HG03025 (cell line): Measurements from ENCODE around the gene XRCC5.
"Not testable (repeated sequence)": the region's sequence is repeated elsewhere in the genome, so short reads cannot be mapped to it uniquely, and the experiment has no call there.

ENCODE experiments used
- ATAC-seq: cut with Tn5 transposase; IDR thresholded peaks from one replicate; pipeline ENCODE4 v1.9.1; 2021; ENCODE audit warnings: mild to moderate bottlenecking, moderate library complexity; ENCODE audit not compliant: unreplicated experiment, low FRiP score

XRCC5 gene

DNA sequence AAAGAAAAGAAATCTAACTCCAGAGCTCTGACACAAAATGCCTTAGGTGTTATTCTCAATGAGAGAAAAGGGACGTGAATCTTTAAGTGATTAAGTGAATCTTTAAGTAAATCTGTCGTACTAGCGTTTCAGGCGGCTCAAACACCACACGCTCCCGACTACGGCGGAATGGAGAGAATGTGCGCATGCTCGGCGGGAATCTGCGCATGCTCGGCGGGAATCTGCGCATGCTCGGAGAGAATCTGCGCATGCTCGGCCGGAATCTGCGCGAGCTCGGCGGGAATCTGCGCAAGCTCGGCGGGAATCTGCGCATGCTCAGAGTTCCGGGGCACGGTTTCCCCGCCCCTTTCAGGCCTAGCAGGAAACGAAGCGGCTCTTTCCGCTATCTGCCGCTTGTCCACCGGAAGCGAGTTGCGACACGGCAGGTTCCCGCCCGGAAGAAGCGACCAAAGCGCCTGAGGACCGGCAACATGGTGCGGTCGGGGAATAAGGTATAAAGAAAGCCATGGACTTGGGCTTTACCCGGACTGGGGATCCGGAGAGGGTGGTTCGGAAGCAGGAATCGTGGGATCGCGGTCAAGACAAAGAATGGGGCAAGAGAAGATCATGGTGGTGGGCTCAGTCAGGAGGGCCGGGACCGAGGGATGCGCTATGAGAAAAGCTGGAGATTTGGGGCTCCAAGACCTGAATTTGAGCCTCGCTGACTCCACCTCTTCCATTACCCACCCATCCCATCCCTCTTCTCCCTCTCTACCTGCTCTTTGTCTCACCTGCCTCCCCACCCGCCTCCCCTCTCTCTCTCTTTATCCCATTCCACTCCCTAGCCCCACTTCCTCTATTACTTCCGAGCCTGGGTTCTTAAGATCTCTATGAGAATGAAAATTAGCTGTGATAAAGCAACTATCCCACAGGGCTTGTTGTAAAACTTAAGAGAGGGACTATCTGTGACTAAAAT, at the start of gene XRCC5:
TSS of gene XRCC5 (plus strand) at position 382 of the 955 bp plus-strand sequence. CDS start at position 471, 89 bp downstream.
- peak; percentile 56 for ATAC-seq

DNA sequence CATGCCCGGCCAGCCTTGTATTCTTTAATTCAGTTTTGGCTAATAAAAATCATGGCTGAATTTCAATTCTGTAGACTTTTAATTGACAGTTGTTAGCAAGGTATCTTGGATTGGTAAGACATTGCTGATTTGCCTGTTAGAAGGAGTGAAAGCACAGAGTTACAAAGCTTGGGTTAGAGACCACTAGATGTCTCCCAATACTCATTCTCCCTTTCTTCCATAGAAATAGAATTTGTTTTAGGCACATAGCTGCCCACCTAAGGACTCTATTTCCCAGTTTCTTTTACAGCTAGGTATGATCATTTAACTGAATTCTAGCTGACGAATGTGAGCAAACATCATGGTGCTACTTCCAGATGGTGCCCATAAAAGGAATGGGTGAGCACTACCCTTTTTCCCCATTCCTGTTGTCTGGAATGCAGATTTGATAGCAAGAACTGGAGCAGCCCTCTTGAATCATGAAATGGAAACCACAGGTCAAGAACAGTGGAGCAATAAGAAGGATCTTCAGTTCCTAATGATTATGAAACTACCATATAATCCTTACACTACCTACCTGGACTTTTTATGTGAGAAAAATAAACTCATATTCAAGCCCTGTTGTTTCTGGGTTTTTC, 45.0 kb upstream of the XRCC5 start:
- no peak for ATAC-seq

GRCh38 chr2:216064665-216065064, 44.5 kb upstream of the XRCC5 start:
- ATAC-seq, result no peak

DNA sequence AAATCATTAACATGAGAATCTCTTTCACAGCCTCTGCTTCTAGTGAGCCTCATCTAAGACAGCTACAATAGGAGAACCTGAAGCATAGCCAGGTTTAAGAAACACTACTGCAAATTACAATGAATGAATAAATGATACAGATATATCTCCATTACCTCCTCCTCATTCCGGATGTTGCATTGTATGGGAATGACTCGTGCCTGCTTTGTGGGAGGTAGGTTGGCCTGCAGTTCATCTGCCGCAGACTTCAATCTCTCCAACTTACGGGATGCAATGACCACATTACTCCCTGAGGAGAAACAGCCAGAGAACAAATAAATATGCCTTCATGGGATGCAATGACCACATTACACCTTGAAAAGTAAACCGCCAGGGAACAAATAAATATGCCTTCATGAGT, 42.9 kb upstream of the XRCC5 start:
- ATAC-seq, result no peak

GRCh38 chr2:216069028-216069427, 40.1 kb upstream of the XRCC5 start:
- ATAC-seq, result no peak

- no peak for ATAC-seq
Observed at GRCh38 chr2:216070195-216070594, 39.0 kb upstream of the XRCC5 start.

DNA sequence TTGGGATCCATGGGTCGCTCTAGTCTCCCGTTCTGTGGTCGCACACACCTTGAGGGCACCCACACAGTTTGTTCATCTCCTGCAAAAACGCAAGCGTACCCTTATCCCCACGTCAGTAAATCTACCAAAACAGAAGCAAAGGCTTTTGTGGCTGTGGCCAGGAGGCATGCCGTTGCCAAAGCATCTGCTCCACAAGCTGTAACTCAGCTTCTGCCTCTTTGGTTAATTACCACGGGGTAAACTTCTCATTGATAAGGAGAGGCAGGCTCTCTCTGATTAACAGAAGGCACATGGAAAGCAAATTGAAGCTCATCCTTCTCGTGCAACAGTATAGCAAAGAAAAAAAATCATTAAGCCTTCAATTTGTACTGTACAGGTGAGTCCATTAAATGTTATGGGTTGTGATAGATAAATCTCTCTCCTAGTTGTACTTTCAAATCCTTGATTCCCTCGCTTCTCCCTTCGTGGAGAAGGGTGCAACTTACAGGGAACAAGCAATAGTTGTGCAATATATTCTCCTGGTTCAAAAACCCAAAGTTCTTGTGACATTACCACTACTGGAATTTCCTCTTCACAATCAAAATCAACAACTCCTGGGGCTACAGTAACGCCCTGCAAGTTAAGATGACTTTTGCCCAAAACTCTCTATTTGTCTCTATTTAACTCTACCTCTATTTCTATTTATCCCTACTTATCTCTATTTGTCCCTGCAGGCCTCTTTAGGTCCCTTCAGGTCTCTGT, 37.9 kb upstream of the XRCC5 start:
- ATAC-seq, result no peak

- ATAC-seq, result no peak
Observed at GRCh38 chr2:216072473-216072872, 36.7 kb upstream of the XRCC5 start.

DNA sequence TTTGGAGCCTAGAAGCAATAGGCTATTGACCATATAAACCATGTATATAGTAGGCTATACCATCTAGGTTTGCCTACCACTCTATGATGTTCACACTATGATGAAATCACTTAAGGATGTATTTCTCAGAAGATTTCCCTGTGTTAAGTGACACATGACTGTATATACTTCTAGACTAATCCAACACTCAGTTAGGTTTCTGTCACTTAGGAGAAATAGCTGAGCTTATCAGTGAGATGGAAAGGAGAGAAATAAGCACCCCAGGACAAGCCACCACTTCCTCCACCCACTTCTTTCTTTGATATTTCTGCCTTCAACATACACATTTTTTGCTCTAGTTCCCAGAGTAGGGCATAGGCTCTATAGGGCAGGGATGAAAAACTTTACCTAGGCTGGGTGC, 35.4 kb upstream of the XRCC5 start:
- no peak for ATAC-seq

DNA sequence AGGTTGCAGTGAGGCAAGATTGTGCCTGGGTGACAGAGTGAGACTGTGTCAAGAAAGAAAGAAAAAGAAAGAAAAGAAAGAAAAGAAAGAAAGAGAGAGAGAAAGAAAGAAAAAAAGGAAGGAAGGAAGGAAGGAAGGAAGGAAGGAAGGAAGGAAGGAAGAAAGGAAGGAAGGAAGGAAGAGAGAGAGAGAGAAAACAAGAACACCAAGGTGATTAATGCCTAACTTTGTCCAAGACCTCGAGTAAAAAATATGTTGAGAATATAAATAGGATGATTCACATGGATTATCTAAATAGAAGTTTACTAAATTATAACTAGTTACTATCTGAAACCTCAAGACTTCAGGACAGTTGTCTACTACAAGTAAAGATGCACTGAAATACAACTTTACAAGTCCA, 34.8 kb upstream of the XRCC5 start:
- no peak for ATAC-seq

- ATAC-seq, result no peak
Observed at GRCh38 chr2:216074794-216075193, 34.4 kb upstream of the XRCC5 start.

DNA sequence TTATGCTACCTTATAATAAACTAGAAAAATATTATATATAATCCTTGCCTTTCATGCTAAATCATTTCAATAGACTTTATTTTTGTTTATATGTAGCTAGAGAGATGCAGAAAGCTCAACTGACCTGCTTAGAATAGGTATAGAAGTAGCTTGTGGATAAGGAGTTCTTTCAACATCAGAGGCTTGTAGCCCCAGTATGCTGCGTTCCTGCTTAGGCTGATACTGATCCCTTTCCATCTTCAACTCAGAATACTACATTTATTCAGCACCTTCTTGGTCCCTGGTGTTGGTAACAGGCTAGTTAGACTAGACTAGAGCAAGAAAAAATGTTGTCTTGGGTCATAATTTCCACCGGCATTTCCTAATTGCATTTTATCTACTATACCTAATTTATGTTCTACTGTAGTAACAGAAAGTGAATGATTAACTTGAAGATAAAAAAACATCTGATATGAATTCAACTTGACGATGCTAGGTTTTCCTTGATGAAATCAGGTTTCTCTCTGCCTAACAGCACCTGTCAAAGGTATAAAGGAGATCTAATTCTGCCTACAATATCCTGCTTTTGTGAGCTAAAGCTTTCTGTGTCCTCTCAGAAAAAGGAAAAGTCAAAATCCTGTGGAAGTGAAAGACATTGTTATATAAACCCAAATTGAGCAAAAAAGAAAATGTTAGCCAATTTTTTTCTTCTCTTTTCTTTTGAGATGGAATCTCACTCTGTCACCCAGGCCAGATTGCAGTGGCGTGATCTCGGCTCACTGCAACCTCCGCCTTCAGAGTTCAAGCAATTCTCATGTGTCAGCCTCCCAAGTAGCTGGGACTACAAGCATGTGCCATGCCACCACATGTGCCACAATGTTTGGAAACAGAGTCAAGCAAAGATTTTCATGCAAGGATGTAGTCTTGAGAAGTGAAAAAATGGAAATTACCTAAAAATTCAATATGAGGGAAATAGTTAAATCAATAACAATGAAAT, 33.4 kb upstream of the XRCC5 start:
- ATAC-seq, result no peak

GRCh38 chr2:216078776-216079175, 30.4 kb upstream of the XRCC5 start:
- no peak for ATAC-seq

DNA sequence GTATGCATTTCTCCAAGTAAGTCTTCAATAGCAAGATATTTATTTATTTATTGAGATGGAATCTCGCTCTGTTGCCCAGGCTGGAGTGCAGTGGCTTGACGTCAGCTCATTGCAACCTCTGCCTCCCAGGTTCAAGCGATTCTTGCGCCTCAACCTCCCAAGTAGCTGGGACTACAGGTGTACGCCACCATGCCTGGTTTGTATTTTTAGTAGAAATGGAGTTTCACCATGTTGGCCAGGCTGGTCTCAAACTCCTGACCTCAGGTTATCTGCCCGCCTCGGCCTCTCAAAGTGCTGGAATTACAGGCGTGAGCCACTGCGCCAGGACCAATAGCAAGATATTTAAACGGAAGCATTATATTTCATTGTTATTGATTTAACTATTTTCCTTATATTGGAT, 29.1 kb upstream of the XRCC5 start:
- ATAC-seq, result not testable (repeated sequence)

DNA sequence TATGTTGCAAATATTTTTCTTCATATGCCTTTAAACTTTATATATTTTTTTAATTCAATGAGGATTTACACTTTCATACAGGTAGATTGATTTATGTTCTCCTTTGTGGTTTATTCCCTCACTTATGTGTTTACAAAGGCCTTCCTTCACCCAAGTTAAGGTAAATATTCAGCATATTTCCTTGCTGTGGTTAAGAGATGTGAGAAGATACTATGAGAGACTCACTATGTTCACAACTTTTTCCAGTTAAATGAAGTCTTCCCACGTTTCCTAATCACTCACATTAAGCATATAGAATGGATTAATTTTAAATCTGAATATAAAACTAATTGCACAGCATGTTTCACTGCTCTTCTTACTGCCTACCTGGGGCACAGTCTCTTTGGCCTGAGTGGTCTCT, 28.1 kb upstream of the XRCC5 start:
- ATAC-seq, result no peak

- ATAC-seq, result peak; percentile 97
Observed at GRCh38 chr2:216081487-216082116, 27.5 kb upstream of the XRCC5 start, which contains the start of the genes PECR and TMEM169. TSS of gene PECR (minus strand) at chr2:216081809. CDS start at chr2:216081741, 68 bp downstream. TSS of gene TMEM169 (plus strand) at chr2:216081919. CDS start at chr2:216095964, 14,045 bp downstream.

- peak; percentile 16 for ATAC-seq
Observed at GRCh38 chr2:216082117-216082711, 26.9 kb upstream of the XRCC5 start.

DNA sequence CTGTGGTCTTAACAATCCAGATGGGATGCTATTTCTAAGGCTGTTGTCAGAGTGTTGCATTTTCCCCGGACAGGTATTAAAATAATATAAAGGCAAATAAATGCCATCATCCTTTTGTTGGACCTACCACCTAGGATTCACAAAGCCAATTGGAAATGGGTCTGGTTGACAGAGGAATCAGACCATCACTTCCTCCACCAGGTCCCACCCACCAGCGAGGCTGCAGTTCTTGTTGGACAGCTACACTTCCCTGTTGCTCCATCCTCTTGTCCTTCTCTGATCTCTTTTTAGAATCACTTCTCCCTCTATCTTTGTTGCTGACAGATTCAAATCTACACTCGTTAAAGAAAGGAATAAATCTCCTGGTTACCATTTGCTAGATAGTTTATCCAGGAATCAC, 26.3 kb upstream of the XRCC5 start:
- no peak for ATAC-seq
